ENCODE measurements around the gene LINC01488.

The LINC01488 gene

DNA sequence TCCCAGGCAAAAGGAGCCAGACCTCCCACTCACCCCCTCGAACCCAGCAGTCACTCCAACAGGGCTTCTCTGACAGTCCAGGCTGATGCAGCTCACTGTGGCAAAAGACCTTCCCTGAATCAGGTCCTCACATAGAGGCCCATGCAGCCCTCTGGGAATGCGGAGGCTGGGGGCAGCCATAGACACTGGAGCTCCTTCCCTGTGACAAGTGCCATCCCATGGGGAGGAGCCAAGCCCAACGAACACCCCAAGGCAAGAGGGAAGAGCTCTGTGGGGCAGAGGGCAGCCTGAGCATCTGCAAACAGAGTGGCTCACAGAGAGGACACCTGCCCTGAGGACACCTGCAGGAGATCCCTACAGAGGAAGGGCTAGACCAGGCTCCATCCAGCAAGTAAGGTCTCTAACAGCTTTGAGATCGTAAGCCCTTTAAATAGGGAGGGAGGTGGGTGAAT, at the start of gene LINC01488:
Gene LINC01488, plus strand, starts transcription at position 271 of the 452 bp plus-strand sequence.
- Histone ChIP-seq H3K27me3 (ENCODE audit: control insufficient read depth, insufficient read depth, low read length) (peaks cover 11% of the 10 kb centered on the region), H3K4me1 (ENCODE audit: control insufficient read depth, insufficient read depth, low read length) (peaks cover 10% of the 10 kb centered on the region; the same call in 1 of the 2 replicates), H3K4me3 (ENCODE audit: low read depth, low read length) (no peak within 1 kb of the TSS), H3K27ac (ENCODE audit: low read depth, low read length) (no peak within 1 kb of the TSS), H3K9ac (ENCODE audit: low read depth, low read length) (no peak within 1 kb of the TSS), H3K36me3 (ENCODE audit: control insufficient read depth, insufficient read depth, low read length) (no peaks in the 10 kb centered on the region), H3K9me3 (ENCODE audit: control insufficient read depth, insufficient read depth, low read length) (no peaks in the 10 kb centered on the region)

DNA sequence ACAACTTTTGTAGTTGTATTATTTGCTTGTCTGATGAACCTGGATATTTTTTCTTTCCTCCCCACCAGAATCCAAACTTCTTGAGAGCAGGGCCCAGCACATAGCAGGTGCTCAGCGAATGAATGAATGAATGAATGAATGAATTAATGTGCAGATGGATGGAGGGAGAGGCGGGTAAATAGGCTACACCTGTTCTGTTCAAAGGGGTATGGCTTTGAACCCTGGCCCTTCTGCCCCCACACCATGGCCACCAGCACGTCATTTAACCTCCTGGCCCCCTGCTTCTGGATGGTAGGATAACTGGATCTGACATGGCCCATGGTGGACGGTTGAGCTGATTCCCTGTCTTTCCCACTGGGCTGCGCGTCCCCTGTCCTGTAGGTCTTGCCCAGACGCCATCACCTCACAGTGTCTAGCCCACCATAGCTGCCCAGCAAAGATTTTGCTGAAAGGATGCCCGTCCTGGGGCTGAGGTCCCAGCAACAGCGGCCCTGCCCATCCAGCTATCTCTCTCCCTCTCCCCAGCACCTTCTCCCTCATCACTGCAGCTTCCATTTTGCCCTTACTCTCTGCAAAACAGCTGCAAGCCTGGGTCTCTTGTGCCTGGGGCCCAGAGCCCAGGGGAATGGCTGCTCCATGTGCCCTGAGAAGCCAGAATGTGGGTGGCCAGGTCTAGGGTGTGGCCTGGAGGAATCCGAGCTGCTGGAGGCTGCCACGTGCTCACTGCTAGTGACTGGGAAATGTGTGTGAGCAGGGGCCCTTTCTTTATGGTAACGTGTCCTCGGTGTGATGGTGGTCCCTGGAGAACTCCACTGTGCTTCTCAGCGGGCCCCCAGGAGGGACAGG, 49.3 kb upstream of the LINC01488 start:
- Histone ChIP-seq H3K27me3 (ENCODE audit: control insufficient read depth, insufficient read depth, low read length) (no peaks in the 10 kb centered on the region), H3K27ac (ENCODE audit: low read depth, low read length) (no peak overlapping the region), H3K9me3 (ENCODE audit: control insufficient read depth, insufficient read depth, low read length) (no peaks in the 10 kb centered on the region), H3K4me3 (ENCODE audit: low read depth, low read length) (no peak overlapping the region), H3K4me1 (ENCODE audit: control insufficient read depth, insufficient read depth, low read length) (peaks cover 18% of the 10 kb centered on the region), H3K9ac (ENCODE audit: low read depth, low read length) (no peak overlapping the region), H3K36me3 (ENCODE audit: control insufficient read depth, insufficient read depth, low read length) (no peaks in the 10 kb centered on the region)

DNA sequence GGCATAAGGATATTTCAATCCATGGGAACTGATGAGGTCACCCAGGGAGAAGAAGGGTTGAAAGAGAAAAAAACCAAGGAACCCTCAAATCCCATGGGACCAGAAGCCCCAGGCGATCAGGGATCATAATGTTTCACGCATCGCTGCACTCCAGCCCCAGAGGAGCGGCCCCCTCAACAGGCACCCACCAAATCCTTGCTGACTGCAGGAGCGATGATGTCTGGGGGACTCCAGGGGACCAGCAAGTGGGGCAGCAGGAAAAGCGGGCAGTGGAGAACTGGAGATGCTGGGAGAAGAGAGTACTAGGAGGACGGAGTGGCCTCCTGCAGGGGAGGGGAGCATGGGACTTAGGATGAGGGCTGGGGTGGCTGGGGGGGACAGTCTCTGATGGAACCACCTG, 47.7 kb upstream of the LINC01488 start:
- Histone ChIP-seq H3K27ac (ENCODE audit: low read depth, low read length) (no peak overlapping the region), H3K27me3 (ENCODE audit: control insufficient read depth, insufficient read depth, low read length) (no peaks in the 10 kb centered on the region), H3K9ac (ENCODE audit: low read depth, low read length) (no peak overlapping the region), H3K4me3 (ENCODE audit: low read depth, low read length) (no peak overlapping the region), H3K9me3 (ENCODE audit: control insufficient read depth, insufficient read depth, low read length) (no peaks in the 10 kb centered on the region), H3K4me1 (ENCODE audit: control insufficient read depth, insufficient read depth, low read length) (peaks cover 33% of the 10 kb centered on the region), H3K36me3 (ENCODE audit: control insufficient read depth, insufficient read depth, low read length) (no peaks in the 10 kb centered on the region)

DNA sequence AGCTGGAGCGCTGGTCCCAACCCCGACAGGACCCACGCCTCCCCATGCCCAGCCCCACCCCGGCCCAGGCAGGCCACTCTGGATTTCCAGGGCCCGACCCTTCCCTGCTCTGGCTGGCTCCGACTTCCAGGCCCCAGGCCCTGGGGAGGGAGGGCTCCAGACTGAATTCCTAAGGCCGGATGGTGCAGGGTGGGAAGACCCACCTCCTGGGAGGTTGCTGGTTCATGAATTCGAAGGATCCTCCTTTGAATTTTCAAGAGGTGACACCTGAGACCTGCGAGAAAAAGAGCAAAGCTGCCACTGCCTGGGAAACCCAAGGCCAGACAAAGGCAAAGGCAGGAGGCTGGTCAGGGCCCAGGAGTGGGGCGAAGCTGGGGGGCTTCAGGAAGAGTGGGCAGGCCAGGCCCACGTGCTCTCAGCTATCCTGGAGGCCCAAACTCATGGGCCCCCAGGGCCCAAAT, 47.0 kb upstream of the LINC01488 start:
- H3K27me3 ChIP-seq (ENCODE audit: control insufficient read depth, insufficient read depth, low read length): 0 out of 2 replicates have a peak, but pooled peaks cover under 1% of the 10 kb centered on the region
- H3K9ac ChIP-seq (ENCODE audit: low read depth, low read length): no peak overlapping the region

DNA sequence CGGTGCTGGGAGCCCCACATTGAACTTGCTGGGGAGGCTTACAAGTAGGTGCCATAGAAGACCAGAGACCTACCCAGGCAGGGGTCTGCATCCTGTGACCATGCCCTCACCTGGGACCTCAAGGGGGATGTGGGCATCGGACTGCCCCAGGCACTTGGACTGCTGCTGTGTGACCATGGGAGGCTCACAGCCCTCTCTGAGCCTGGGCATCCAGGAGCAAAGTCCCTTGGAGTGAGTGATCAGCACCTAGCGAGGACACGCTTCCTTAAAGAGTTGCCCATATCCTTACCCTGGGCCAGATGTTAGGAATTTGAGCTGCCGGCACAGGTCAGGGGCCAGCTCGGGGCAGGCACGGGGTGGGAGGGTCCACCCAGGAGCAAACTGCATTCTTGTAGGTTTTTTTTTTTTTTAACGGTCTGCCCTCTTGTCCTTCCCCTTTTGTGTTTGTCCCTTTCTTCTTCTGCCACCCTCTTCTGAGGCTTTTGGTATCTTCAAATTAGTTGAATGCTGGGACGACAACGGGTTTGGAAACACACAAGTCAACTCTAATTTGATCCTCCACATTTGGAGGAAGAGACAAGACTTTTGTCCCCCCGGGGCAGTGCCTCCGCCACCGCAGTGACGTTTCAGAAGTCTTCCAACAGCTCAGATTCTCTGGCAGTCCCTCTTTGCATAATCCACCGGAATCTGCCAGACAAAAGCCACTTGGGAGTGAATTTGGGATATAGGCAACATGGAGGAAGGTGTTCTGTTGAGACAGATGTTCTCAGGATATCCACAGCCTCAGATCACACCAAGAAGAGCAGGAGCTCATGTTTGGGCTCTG, 46.1 kb upstream of the LINC01488 start:
- no peak overlapping the region for H3K4me3 ChIP-seq (ENCODE audit: low read depth, low read length)
- no peaks in the 10 kb centered on the region for H3K9me3 ChIP-seq (ENCODE audit: control insufficient read depth, insufficient read depth, low read length)
- H3K27ac ChIP-seq (ENCODE audit: low read depth, low read length): peak overlapping the region; percentile 62
- no peak overlapping the region for H3K9ac ChIP-seq (ENCODE audit: low read depth, low read length)
- peaks cover 43% of the 10 kb centered on the region for H3K4me1 ChIP-seq (ENCODE audit: control insufficient read depth, insufficient read depth, low read length)
- H3K27me3 ChIP-seq (ENCODE audit: control insufficient read depth, insufficient read depth, low read length): 0 out of 2 replicates have a peak, but pooled peaks cover 8% of the 10 kb centered on the region
- no peaks in the 10 kb centered on the region for H3K36me3 ChIP-seq (ENCODE audit: control insufficient read depth, insufficient read depth, low read length)

More for the DNA sequence above, 47.0 kb upstream of the LINC01488 start:
- H3K4me3 ChIP-seq (ENCODE audit: low read depth, low read length): no peak overlapping the region
- H3K36me3 ChIP-seq (ENCODE audit: control insufficient read depth, insufficient read depth, low read length): no peaks in the 10 kb centered on the region
- H3K27ac ChIP-seq (ENCODE audit: low read depth, low read length): peak overlapping the region; percentile 62
- no peaks in the 10 kb centered on the region for H3K9me3 ChIP-seq (ENCODE audit: control insufficient read depth, insufficient read depth, low read length)
- peaks cover 41% of the 10 kb centered on the region for H3K4me1 ChIP-seq (ENCODE audit: control insufficient read depth, insufficient read depth, low read length)

DNA sequence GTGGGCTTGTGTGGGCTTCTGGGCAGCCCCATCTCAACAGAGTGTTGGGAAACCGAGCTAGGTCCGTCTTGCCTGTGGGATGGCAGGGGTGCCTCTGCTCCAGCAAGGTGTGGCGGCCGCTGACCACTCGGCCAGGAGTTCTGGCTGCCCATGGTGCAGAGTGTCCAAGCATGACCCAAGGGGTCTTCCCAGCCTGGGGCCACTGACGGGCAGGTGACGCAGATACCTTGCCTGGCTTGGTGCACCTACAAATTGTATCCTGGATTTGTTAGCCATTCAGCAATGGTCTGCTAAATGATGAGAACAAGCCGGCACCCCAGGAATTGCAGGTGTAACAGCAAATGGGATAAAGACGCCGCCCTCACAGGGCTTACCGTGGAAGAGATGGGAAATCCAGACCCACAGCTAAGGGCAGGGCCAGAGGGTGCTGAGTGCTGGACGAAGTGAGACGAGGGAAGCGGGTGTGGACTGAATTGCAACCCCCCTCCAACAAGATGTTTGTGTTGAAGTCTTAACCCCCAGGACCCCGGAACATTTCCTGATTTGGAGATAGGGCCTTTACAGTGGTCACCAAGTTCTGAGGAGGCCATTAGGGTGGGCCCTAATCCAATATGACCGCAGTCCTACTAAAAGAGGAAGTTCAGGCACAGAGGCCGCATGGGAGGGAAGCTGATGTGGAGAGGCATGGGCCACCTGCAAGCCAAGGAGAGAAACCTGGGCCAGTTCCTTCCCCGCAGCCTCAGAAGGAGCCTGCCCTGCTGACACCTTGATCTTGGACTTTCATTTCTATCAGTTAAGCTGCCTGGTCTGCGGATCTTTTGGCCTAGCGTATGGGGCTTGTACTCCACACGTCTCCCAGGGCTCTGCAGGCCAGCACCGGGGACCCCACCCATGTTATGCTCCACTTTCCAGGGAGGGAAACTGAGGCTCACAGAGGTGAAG, 45.2 kb upstream of the LINC01488 start:
- Histone ChIP-seq H3K27ac (ENCODE audit: low read depth, low read length) (no peak overlapping the region), H3K4me3 (ENCODE audit: low read depth, low read length) (no peak overlapping the region), H3K9ac (ENCODE audit: low read depth, low read length) (no peak overlapping the region), H3K4me1 (ENCODE audit: control insufficient read depth, insufficient read depth, low read length) (peaks cover 43% of the 10 kb centered on the region), H3K36me3 (ENCODE audit: control insufficient read depth, insufficient read depth, low read length) (no peaks in the 10 kb centered on the region), H3K27me3 (ENCODE audit: control insufficient read depth, insufficient read depth, low read length) (0 out of 2 replicates have a peak, but pooled peaks cover 8% of the 10 kb centered on the region), H3K9me3 (ENCODE audit: control insufficient read depth, insufficient read depth, low read length) (no peaks in the 10 kb centered on the region)

DNA sequence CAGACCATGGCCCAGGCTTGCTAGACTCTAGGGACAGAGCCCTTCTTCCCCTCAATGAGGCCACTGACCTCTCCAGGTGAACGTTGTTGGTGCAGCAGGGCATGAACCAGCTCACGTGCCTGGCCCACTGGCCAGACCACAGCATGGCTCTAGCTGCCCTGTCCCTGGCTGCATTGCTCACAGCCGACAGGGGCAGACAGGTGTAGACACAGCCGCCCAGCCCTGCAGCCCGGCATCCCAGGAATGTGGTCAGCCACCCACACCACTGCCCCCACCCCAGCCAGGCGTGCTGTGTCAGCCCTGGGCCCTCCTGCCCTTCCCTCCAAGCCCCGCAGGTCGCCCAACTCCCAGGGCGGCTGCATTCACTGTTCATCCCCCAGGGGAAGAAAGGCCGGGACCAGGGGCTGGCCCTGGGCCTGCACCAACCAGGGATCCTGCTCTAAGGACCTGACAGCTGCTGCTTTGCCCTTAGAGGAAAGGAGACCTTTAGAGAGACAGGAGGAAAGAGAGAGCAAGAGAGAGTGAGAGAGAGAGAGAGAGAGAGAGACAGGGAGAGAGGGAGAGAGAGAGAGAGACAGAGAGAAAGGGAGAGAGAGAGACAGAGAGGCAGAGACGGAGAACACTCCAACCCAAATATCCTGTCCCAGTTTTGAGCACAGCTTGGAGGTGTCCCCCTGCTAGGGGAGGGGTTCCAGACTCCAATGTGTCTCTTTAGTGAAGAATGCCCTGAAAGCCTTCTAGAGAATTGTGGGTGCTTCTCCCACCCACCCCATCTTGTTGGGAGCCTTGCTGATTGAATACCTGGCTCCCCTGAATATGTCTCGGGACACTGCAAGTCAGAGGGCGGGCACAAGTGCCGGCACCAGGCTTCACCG, 44.2 kb upstream of the LINC01488 start:
- Histone ChIP-seq H3K27ac (ENCODE audit: low read depth, low read length) (no peak overlapping the region), H3K4me1 (ENCODE audit: control insufficient read depth, insufficient read depth, low read length) (peaks cover 46% of the 10 kb centered on the region), H3K27me3 (ENCODE audit: control insufficient read depth, insufficient read depth, low read length) (0 out of 2 replicates have a peak, but pooled peaks cover 8% of the 10 kb centered on the region), H3K9ac (ENCODE audit: low read depth, low read length) (no peak overlapping the region), H3K9me3 (ENCODE audit: control insufficient read depth, insufficient read depth, low read length) (no peaks in the 10 kb centered on the region), H3K36me3 (ENCODE audit: control insufficient read depth, insufficient read depth, low read length) (no peaks in the 10 kb centered on the region), H3K4me3 (ENCODE audit: low read depth, low read length) (no peak overlapping the region)

DNA sequence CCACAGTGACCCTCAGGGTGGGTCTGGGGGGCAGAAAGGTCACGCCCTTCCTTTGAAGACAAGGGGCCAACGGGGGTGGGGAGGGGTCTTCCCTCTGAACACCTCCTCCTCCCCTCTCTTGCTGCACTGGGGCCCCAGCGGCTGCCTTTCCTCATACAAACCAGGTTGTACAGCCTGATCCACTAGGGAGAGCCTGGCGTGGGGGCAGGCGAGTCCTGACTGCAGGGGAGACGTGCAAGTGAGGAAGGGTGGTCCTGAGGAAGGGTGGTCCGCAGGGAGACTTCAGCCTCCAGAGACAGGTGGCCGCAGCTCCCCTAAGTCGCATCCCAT, 43.6 kb upstream of the LINC01488 start:
- H3K4me3 ChIP-seq (ENCODE audit: low read depth, low read length): no peak overlapping the region
- peaks cover 52% of the 10 kb centered on the region for H3K4me1 ChIP-seq (ENCODE audit: control insufficient read depth, insufficient read depth, low read length)
- no peaks in the 10 kb centered on the region for H3K9me3 ChIP-seq (ENCODE audit: control insufficient read depth, insufficient read depth, low read length)
- no peak overlapping the region for H3K9ac ChIP-seq (ENCODE audit: low read depth, low read length)
- H3K27me3 ChIP-seq (ENCODE audit: control insufficient read depth, insufficient read depth, low read length): 0 out of 2 replicates have a peak, but pooled peaks cover 8% of the 10 kb centered on the region
- no peaks in the 10 kb centered on the region for H3K36me3 ChIP-seq (ENCODE audit: control insufficient read depth, insufficient read depth, low read length)
- no peak overlapping the region for H3K27ac ChIP-seq (ENCODE audit: low read depth, low read length)

DNA sequence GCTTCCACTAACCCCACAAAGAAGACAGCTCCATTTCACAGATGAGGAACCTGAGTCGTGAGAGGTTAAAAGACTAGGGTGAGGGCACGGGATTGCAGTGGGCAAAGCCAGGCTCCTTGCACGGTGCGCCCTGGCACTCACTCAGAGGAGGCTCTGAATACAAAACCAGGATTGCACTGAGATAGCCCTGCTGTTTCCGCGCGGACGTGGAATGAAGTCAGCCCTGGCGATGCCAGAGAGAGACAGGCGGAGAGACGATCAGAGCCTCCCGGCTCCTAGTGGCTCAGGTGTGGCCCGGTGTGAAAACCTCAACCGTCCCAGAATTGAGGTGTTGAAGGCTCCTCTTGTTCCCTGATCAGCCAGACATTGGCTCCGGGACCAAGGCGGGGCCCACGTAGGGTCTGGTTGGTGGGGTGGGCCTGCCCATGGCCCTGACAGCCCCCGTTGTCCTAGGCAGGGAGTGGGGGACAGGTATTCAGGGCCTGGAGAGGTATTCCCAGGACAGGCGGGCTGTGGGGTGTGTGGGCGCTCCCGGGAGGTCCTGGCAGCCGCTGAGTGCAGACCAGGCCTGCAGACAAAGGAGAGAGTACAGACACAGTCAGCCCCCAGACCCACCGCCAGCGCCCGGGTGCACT, 43.1 kb upstream of the LINC01488 start:
- no peaks in the 10 kb centered on the region for H3K36me3 ChIP-seq (ENCODE audit: control insufficient read depth, insufficient read depth, low read length)
- H3K4me1 ChIP-seq (ENCODE audit: control insufficient read depth, insufficient read depth, low read length): peaks cover 56% of the 10 kb centered on the region
- H3K4me3 ChIP-seq (ENCODE audit: low read depth, low read length): no peak overlapping the region
- 0 out of 2 replicates have a peak, but pooled peaks cover 8% of the 10 kb centered on the region for H3K27me3 ChIP-seq (ENCODE audit: control insufficient read depth, insufficient read depth, low read length)
- no peaks in the 10 kb centered on the region for H3K9me3 ChIP-seq (ENCODE audit: control insufficient read depth, insufficient read depth, low read length)
- H3K27ac ChIP-seq (ENCODE audit: low read depth, low read length): peak overlapping the region; percentile 52
- no peak overlapping the region for H3K9ac ChIP-seq (ENCODE audit: low read depth, low read length)

Measured in HUES48 (cell line).